Loucy (cell line): ENCODE results near the gene GABBR2.

Experiments used
- H2AFZ ChIP-seq: fragments of 200-600 bp; sonication (generic); 2 replicates; pipeline ENCODE4 v1.6.0; 2016; ENCODE audit warnings: antibody characterized with exemption, mild to moderate bottlenecking, low read length, moderate library complexity
- H3F3A ChIP-seq: fragments of 200-600 bp; 2 replicates; pipeline ENCODE4 v1.6.0; 2016; ENCODE audit warnings: antibody characterized with exemption, low read depth, mild to moderate bottlenecking
- H3K27me3 ChIP-seq: fragments of 200-600 bp; sonication (generic); 2 replicates; pipeline ENCODE4 v1.6.1; 2014; ENCODE audit warnings: low read length, mild to moderate bottlenecking; ENCODE audit not compliant: insufficient read depth, poor library complexity, severe bottlenecking
- H3K36me3 ChIP-seq: fragments of 200-600 bp; sonication (generic); 2 replicates; pipeline ENCODE4 v1.6.1; 2016; ENCODE audit warnings: low read length; ENCODE audit not compliant: insufficient read depth
- H3K4me1 ChIP-seq: fragments of 200-600 bp; sonication (generic); 2 replicates; pipeline ENCODE4 v1.5.1; 2014; ENCODE audit warnings: low read length, mild to moderate bottlenecking; ENCODE audit not compliant: insufficient read depth, poor library complexity, severe bottlenecking
- H3K4me2 ChIP-seq: fragments of 200-600 bp; sonication (generic); 2 replicates; pipeline ENCODE4 v1.6.0; 2014; ENCODE audit warnings: antibody characterized with exemption, low read length, low read depth, mild to moderate bottlenecking; ENCODE audit not compliant: poor library complexity, severe bottlenecking
- H3K4me3 ChIP-seq: fragments of 200-600 bp; sonication (generic); 2 replicates; pipeline ENCODE4 v1.5.1; 2014; ENCODE audit warnings: low read length, mild to moderate bottlenecking, mixed read lengths; ENCODE audit not compliant: poor library complexity, severe bottlenecking
- H3K79me2 ChIP-seq: fragments of 200-600 bp; sonication (generic); 2 replicates; pipeline ENCODE4 v1.6.1; 2014; ENCODE audit warnings: low read length; ENCODE audit not compliant: insufficient read depth
- H3K9ac ChIP-seq: fragments of 200-600 bp; sonication (generic); 2 replicates; pipeline ENCODE4 v1.6.0; 2014; ENCODE audit warnings: mild to moderate bottlenecking, low read depth, low read length, moderate library complexity; ENCODE audit not compliant: poor library complexity, severe bottlenecking
- H3K9me2 ChIP-seq: fragments of 200-600 bp; sonication (generic); replicated peaks from 2 replicates; pipeline ENCODE4 v1.6.1; 2016; ENCODE audit warnings: low read depth, low read length, mixed read lengths
- H3K9me3 ChIP-seq: fragments of 200-600 bp; sonication (generic); 2 replicates; pipeline ENCODE4 v1.6.1; 2014; ENCODE audit warnings: mild to moderate bottlenecking, antibody characterized with exemption, low read length, low read depth; ENCODE audit not compliant: insufficient read depth
- H4K20me1 ChIP-seq: fragments of 200-600 bp; sonication (generic); 2 replicates; pipeline ENCODE4 v1.6.0; 2014; ENCODE audit warnings: antibody characterized with exemption, low read length, mild to moderate bottlenecking; ENCODE audit not compliant: insufficient read depth, poor library complexity, severe bottlenecking
- CTCF ChIP-seq: fragments of 200-600 bp; sonication (generic); conservative IDR thresholded peaks from 2 replicates; pipeline ENCODE4 v1.5.1; 2014; ENCODE audit warnings: mild to moderate bottlenecking, antibody characterized with exemption, low read length
- EZH2phosphoT487 ChIP-seq: fragments of 200-600 bp; IDR thresholded peaks from 2 replicates; pipeline ENCODE4 v1.6.1; 2018; ENCODE audit warnings: antibody characterized with exemption, mild to moderate bottlenecking, moderate library complexity, borderline replicate concordance

Gene GABBR2

GRCh38 chr9:98359569-98359968, 349.2 kb downstream of the GABBR2 start:
- TF ChIP-seq CTCF (no peak), EZH2phosphoT487 (no peak)
- H3K4me3 ChIP-seq: no peak overlapping the region
- H4K20me1 ChIP-seq: no peaks in the 10 kb centered on the region
- H3K9ac ChIP-seq: no peak overlapping the region
- H3K4me2 ChIP-seq: no peak overlapping the region
- no peak overlapping the region for H2AFZ ChIP-seq
- no peaks in the 10 kb centered on the region for H3K79me2 ChIP-seq
- no peaks in the 10 kb centered on the region for H3K36me3 ChIP-seq
- no peaks in the 10 kb centered on the region for H3K27me3 ChIP-seq
- H3F3A ChIP-seq: no peaks in the 10 kb centered on the region
- H3K9me2 ChIP-seq: no peaks in the 10 kb centered on the region
- H3K9me3 ChIP-seq: no peaks in the 10 kb centered on the region; the same call in 1 of the 2 replicates
- no peaks in the 10 kb centered on the region for H3K4me1 ChIP-seq

- H3K79me2 ChIP-seq: no peaks in the 10 kb centered on the region
- no peaks in the 10 kb centered on the region for H4K20me1 ChIP-seq
- no peaks in the 10 kb centered on the region for H3K4me1 ChIP-seq
- H3K9me3 ChIP-seq: no peaks in the 10 kb centered on the region
- H3K4me3 ChIP-seq: no peak overlapping the region
- no peaks in the 10 kb centered on the region for H3F3A ChIP-seq
- no peaks in the 10 kb centered on the region for H3K36me3 ChIP-seq
- H3K9ac ChIP-seq: no peak overlapping the region
- no peaks in the 10 kb centered on the region for H3K27me3 ChIP-seq
- no peak overlapping the region for H3K4me2 ChIP-seq
- no peaks in the 10 kb centered on the region for H3K9me2 ChIP-seq
- no peak for TF ChIP-seq EZH2phosphoT487
- no peak for TF ChIP-seq CTCF
- no peak overlapping the region for H2AFZ ChIP-seq
These were observed 350.7 kb downstream of the GABBR2 start for GRCh38 chr9:98357921-98358535.

GRCh38 chr9:98356953-98357690, 351.6 kb downstream of the GABBR2 start:
- Histone ChIP-seq H3K36me3 (no peaks in the 10 kb centered on the region), H3K9me3 (no peaks in the 10 kb centered on the region), H3K79me2 (no peaks in the 10 kb centered on the region), H3F3A (no peaks in the 10 kb centered on the region), H3K4me3 (no peak overlapping the region), H3K9ac (no peak overlapping the region), H3K4me2 (no peak overlapping the region), H3K4me1 (no peaks in the 10 kb centered on the region), H4K20me1 (no peaks in the 10 kb centered on the region), H2AFZ (no peak overlapping the region), H3K27me3 (no peaks in the 10 kb centered on the region), H3K9me2 (no peaks in the 10 kb centered on the region)
- TF ChIP-seq EZH2phosphoT487: no peak
- no peak for TF ChIP-seq CTCF
